B cell (primary cell): ENCODE results near the gene TMPRSS13. TPM values are rescaled to one million over a fixed set of nuclear protein-coding genes. Genes with fewer than 3 reads are reported as not detected.

Experiments used
- ATAC-seq: fragments of 200-7000 bp; cut with Tn5 transposase; one replicate; pipeline ENCODE4 v1.10.0; 2021; ENCODE audit warnings: low read depth, mild to moderate bottlenecking, moderate number of reproducible peaks, moderate library complexity
- CTCF ChIA-PET: fragments of 350-600 bp; sonication (Branson Sonifier 250); formaldehyde crosslinking; loops from one replicate; lab custom pipeline; 2021; ENCODE audit warnings: antibody characterized with exemption, inconsistent platforms; lab: Charles Lee
- POLR2A ChIA-PET: fragments of 350-600 bp; sonication (Branson Sonifier 250); formaldehyde crosslinking; loops from one replicate; lab custom pipeline; 2021; ENCODE audit warnings: antibody characterized with exemption; lab: Charles Lee
- DNase-seq: peaks from one replicate; pipeline ENCODE4 v3.0.0; 2013
- H2AFZ ChIP-seq: 2 replicates; pipeline ENCODE4 v1.6.1; 2012; ENCODE audit warnings: mild to moderate bottlenecking, low read depth, low read length; ENCODE audit not compliant: insufficient read depth, poor library complexity, severe bottlenecking
- H3K27ac ChIP-seq, 2 donors: 1 replicate in 1 of 2; 2 replicates in 1 of 2; pipeline ENCODE4 v1.5.1; 2012 to 2013; ENCODE audit warnings: low read length in 2 of 2, mild to moderate bottlenecking in 2 of 2, moderate library complexity in 1 of 2
- H3K27me3 ChIP-seq, 4 experiments: fragments of 200-600 bp in 1 of 4; sonication (generic) in 1 of 4; replicated peaks in 1 of 4; 1 replicate in 2 of 4; 2 replicates in 2 of 4; pipeline versions ENCODE4 v1.6.1 to v1.7.0; 2013 to 2016; ENCODE audit warnings: low read length in 3 of 4, mild to moderate bottlenecking in 2 of 4, mixed read lengths in 1 of 4, moderate library complexity in 1 of 4; ENCODE audit not compliant: insufficient read depth in 4 of 4, control insufficient read depth in 3 of 4; ENCODE audit errors: control extremely low read depth in 1 of 4
- H3K36me3 ChIP-seq, 2 experiments: replicated peaks in 1 of 2; 1 replicate in 1 of 2; 2 replicates in 1 of 2; pipeline versions ENCODE4 v1.6.1 to v1.7.1; 2013; ENCODE audit warnings: low read length in 1 of 2; ENCODE audit not compliant: insufficient read depth in 2 of 2, control insufficient read depth in 1 of 2; ENCODE audit errors: control extremely low read depth in 1 of 2, extremely low read depth in 1 of 2
- H3K4me1 ChIP-seq, 2 donors: fragments of 200-600 bp in 1 of 2; sonication (generic) in 1 of 2; 1 replicate in 1 of 2; 2 replicates in 1 of 2; pipeline versions ENCODE4 v1.5.1 to v1.6.1; 2013 to 2017; ENCODE audit warnings: low read length in 2 of 2; ENCODE audit not compliant: control insufficient read depth in 2 of 2, insufficient read depth in 2 of 2
- H3K4me2 ChIP-seq: replicated peaks from 2 replicates; pipeline ENCODE3; 2012; ENCODE audit warnings: mild to moderate bottlenecking, low read depth, low read length; ENCODE audit not compliant: poor library complexity, severe bottlenecking
- H3K4me3 ChIP-seq, 5 experiments: fragments of 200-600 bp in 1 of 5; sonication (generic) in 1 of 5; 1 replicate in 3 of 5; 2 replicates in 2 of 5; pipeline versions ENCODE4 v1.5.1 to v1.7.0; 2011 to 2016; ENCODE audit warnings: low read length in 4 of 5, mild to moderate bottlenecking in 4 of 5, low read depth in 2 of 5, control low read depth in 1 of 5, moderate library complexity in 1 of 5; ENCODE audit not compliant: insufficient read depth in 1 of 5; ENCODE audit errors: control extremely low read depth in 1 of 5, extremely low read depth in 1 of 5
- H3K79me2 ChIP-seq: fragments of 200-600 bp; sonication (generic); one replicate; pipeline ENCODE4 v1.6.0; 2016; ENCODE audit warnings: low read length; ENCODE audit not compliant: control insufficient read depth, insufficient read depth
- H3K9ac ChIP-seq: fragments of 200-600 bp; sonication (generic); 2 replicates; pipeline ENCODE4 v1.6.1; 2017; ENCODE audit warnings: mild to moderate bottlenecking, low read length, moderate library complexity
- H3K9me3 ChIP-seq, 3 donors: one replicate each; pipeline versions ENCODE4 v1.6.1 to v1.7.1; 2013; ENCODE audit warnings: low read length in 2 of 3; ENCODE audit not compliant: control insufficient read depth in 2 of 3, insufficient read depth in 1 of 3; ENCODE audit errors: control extremely low read depth in 1 of 3
- H4K20me1 ChIP-seq: 2 replicates; pipeline ENCODE4 v1.6.0; 2012; ENCODE audit warnings: mild to moderate bottlenecking, low read length; ENCODE audit not compliant: insufficient read depth, control insufficient read depth, poor library complexity, severe bottlenecking
- H3K27ac Mint-ChIP-seq: one replicate; pipeline ENCODE4 v1.8.0; 2021; ENCODE audit warnings: mixed read lengths
- H3K27me3 Mint-ChIP-seq: one replicate; pipeline ENCODE4 v1.8.0; 2021; ENCODE audit warnings: mixed read lengths
- H3K4me1 Mint-ChIP-seq: one replicate; pipeline ENCODE4 v1.8.0; 2021; ENCODE audit warnings: mixed read lengths
- H3K4me3 Mint-ChIP-seq: one replicate; pipeline ENCODE4 v1.8.0; 2021; ENCODE audit warnings: mixed read lengths
- H3K9me3 Mint-ChIP-seq: one replicate; pipeline ENCODE4 v1.8.0; 2022; ENCODE audit warnings: mixed read lengths; ENCODE audit not compliant: insufficient read depth
- CTCF ChIP-seq: fragments of 200-600 bp; IDR thresholded peaks from one replicate; pipeline ENCODE4 v1.8.0; 2022; ENCODE audit warnings: antibody characterized with exemption, mild to moderate bottlenecking
- EZH2 ChIP-seq: IDR thresholded peaks from 2 replicates; pipeline ENCODE4 v1.6.1; 2012; ENCODE audit warnings: borderline replicate concordance, low read depth, mild to moderate bottlenecking, moderate library complexity, low read length; ENCODE audit not compliant: insufficient read depth, poor library complexity, severe bottlenecking
- WGBS: methylation state at CpG from one replicate; pipeline ENCODE4 v1.1.5; 2013; ENCODE audit warnings: missing lambda C conversion rate; ENCODE audit not compliant: insufficient coverage; 5-methylcytosine and 5-hydroxymethylcytosine counted together
- intact Hi-C: fragments of 100-400 bp; cut with micrococcal nuclease; formaldehyde crosslinking; loops from one replicate; pipeline ENCODE4 v1.10.0; 2022
- polyA plus RNA-seq: library from polyadenylated mRNA; depleted of rRNA; stranded (reverse); fragments of >200 nt; gene quantifications from 2 replicates; pipeline ENCODE4 v1.2.3, GENCODE V29; 2012
- total RNA-seq, 2 donors: library from RNA; stranded (reverse); fragments of 120-200 nt in 1 of 2; gene quantifications; 1 replicate in 1 of 2; 2 replicates in 1 of 2; pipeline versions ENCODE4 v1.2.3 to v1.2.4, GENCODE V29; 2013 to 2022

The TMPRSS13 gene
- total and polyA plus RNA-seq, 2 donors (not counting 1 experiment from before 2014, with no cell fraction given) = 2.4 to 8.0 TPM

- no peak overlapping the region for H3K4me3 Mint-ChIP-seq
- CTCF ChIA-PET = no interaction called here
- no peaks in the 10 kb centered on the region for H3K9me3 Mint-ChIP-seq
Observed at GRCh38 chr11:117911694-117912093, 17.5 kb downstream of the TMPRSS13 start.

More at GRCh38 chr11:117911694-117912093, 17.5 kb downstream of the TMPRSS13 start:
- Histone ChIP-seq H3K27ac (no peak overlapping the region), H3K36me3 (no peaks in the 10 kb centered on the region), H3K4me2 (no peak overlapping the region), H3K9ac (no peak overlapping the region), H3K9me3 (no peaks in the 10 kb centered on the region), H4K20me1 (no peaks in the 10 kb centered on the region), H3K79me2 (no peaks in the 10 kb centered on the region), H3K4me1 (no peaks in the 10 kb centered on the region), H2AFZ (no peak overlapping the region), H3K27me3 (peaks cover 0 to 5% (median 0%) of the 10 kb centered on the region in 4 experiments), H3K4me3 (no peak overlapping the region)
- TF ChIP-seq CTCF (no peak), EZH2 (no peak)
- Mint-ChIP-seq H3K4me1 (peaks cover 5% of the 10 kb centered on the region), H3K27me3 (peaks cover 12% of the 10 kb centered on the region), H3K27ac (no peak overlapping the region)
- DNase-seq = no peak
- POLR2A ChIA-PET = no interaction called here
- intact Hi-C loops = no loop called here
- ATAC-seq = no peak
- 83% methylated on average over 3 of the region's 3 CpGs for WGBS
